GM21360 (cell line): ENCODE measurements around the gene GALT.
A peak's percentile ranks its signal among the peaks of the same experiment; 100 is the strongest.

Experiments used
- ATAC-seq: cut with Tn5 transposase; IDR thresholded peaks from one replicate; pipeline ENCODE4 v1.9.1; 2021; ENCODE audit warnings: mild to moderate bottlenecking, moderate library complexity; ENCODE audit not compliant: unreplicated experiment

The GALT gene

GRCh38 chr9:34646211-34647083, at the start of gene GALT:
Gene GALT, plus strand, starts transcription at chr9:34646675. Its CDS starts 30 bp downstream, at chr9:34646705.
- ATAC-seq = peak; percentile 85

GRCh38 chr9:34599546-34599945, 46.9 kb upstream of the GALT start:
- no peak for ATAC-seq

- no peak for ATAC-seq
Observed at GRCh38 chr9:34600908-34601307, 45.6 kb upstream of the GALT start.

GRCh38 chr9:34601937-34602573, 44.4 kb upstream of the GALT start:
- ATAC-seq = no peak

- peak; percentile 62 for ATAC-seq
Observed at GRCh38 chr9:34603610-34604231, 42.8 kb upstream of the GALT start.

- no peak for ATAC-seq
Observed at GRCh38 chr9:34606190-34606589, 40.3 kb upstream of the GALT start.

GRCh38 chr9:34606905-34607304, 39.6 kb upstream of the GALT start:
- ATAC-seq = no peak

GRCh38 chr9:34607331-34607730, 39.1 kb upstream of the GALT start:
- ATAC-seq = no peak

GRCh38 chr9:34610434-34611206, 35.9 kb upstream of the GALT start:
- no peak for ATAC-seq

GRCh38 chr9:34611251-34611810, 35.1 kb upstream of the GALT start:
- ATAC-seq = peak; percentile 13

- ATAC-seq = peak; percentile 81
Observed at GRCh38 chr9:34611811-34612787, 34.4 kb upstream of the GALT start, which contains the start of gene RPP25L. Gene RPP25L, minus strand, starts transcription at chr9:34612097. Its CDS starts 801 bp downstream, at chr9:34611296.

- ATAC-seq = no peak
Observed at GRCh38 chr9:34612788-34613390, 33.6 kb upstream of the GALT start.

- ATAC-seq = no peak
Observed at GRCh38 chr9:34615132-34615531, 31.3 kb upstream of the GALT start.

- ATAC-seq = peak; percentile 90
Observed at GRCh38 chr9:34620061-34620994, 26.1 kb upstream of the GALT start, which contains the start of gene DCTN3. Gene DCTN3, minus strand, starts transcription at chr9:34620495. Its CDS starts 31 bp downstream, at chr9:34620464.

- no peak for ATAC-seq
Observed at GRCh38 chr9:34623374-34624235, 22.9 kb upstream of the GALT start.

GRCh38 chr9:34624475-34625185, 21.8 kb upstream of the GALT start:
- ATAC-seq = no peak
